CD4-positive, alpha-beta T cell (primary cell): ENCODE results near the gene RETREG1. TPM values are rescaled to one million over a fixed set of nuclear protein-coding genes. Genes with fewer than 3 reads are reported as not detected.

Experiments
- ATAC-seq: fragments of 200-7000 bp; cut with Tn5 transposase; one replicate; pipeline ENCODE4 v1.10.0; 2022; ENCODE audit warnings: mild to moderate bottlenecking; ENCODE audit not compliant: poor library complexity
- CTCF ChIA-PET: fragments of 350-600 bp; sonication (Branson Sonifier 250); formaldehyde crosslinking; loops from one replicate; lab custom pipeline; 2021; ENCODE audit warnings: antibody characterized with exemption, inconsistent platforms; lab: Charles Lee
- POLR2A ChIA-PET: fragments of 350-600 bp; sonication (Branson Sonifier 250); formaldehyde crosslinking; loops from one replicate; lab custom pipeline; 2021; ENCODE audit warnings: antibody characterized with exemption, inconsistent platforms; lab: Charles Lee
- DNase-seq, 14 experiments: peaks; one replicate each; pipeline ENCODE4 v3.0.0-alpha.2; 2013 to 2020; ENCODE audit warnings: mixed read lengths in 2 of 14
- H3K27ac ChIP-seq, 2 donors: one replicate each; pipeline versions ENCODE4 v1.5.1 to v1.7.0; 2013; ENCODE audit warnings: low read length in 2 of 2, low read depth in 1 of 2, mild to moderate bottlenecking in 1 of 2
- H3K27me3 ChIP-seq, 2 experiments: 1 replicate in 1 of 2; 2 replicates in 1 of 2; pipeline versions ENCODE4 v1.6.1 to v1.7.0; 2013; ENCODE audit warnings: low read length in 2 of 2, control low read depth in 1 of 2, mild to moderate bottlenecking in 1 of 2, moderate library complexity in 1 of 2; ENCODE audit not compliant: insufficient read depth in 2 of 2, control insufficient read depth in 1 of 2
- H3K36me3 ChIP-seq: one replicate; pipeline ENCODE4 v1.6.1; 2013; ENCODE audit warnings: low read length, control low read depth; ENCODE audit not compliant: insufficient read depth
- H3K4me1 ChIP-seq: one replicate; pipeline ENCODE4 v1.6.1; 2013; ENCODE audit warnings: low read length, control low read depth; ENCODE audit not compliant: insufficient read depth
- H3K4me3 ChIP-seq: one replicate; pipeline ENCODE4 v1.5.1; 2013; ENCODE audit warnings: mild to moderate bottlenecking, low read length, moderate library complexity
- H3K9me3 ChIP-seq, 2 experiments: 1 replicate in 1 of 2; 2 replicates in 1 of 2; pipeline versions ENCODE4 v1.6.1 to v1.7.0; 2013; ENCODE audit warnings: low read length in 2 of 2, mild to moderate bottlenecking in 2 of 2, control low read depth in 1 of 2, moderate library complexity in 1 of 2; ENCODE audit not compliant: control insufficient read depth in 1 of 2, insufficient read depth in 1 of 2
- H3K27ac Mint-ChIP-seq: one replicate; pipeline ENCODE4 v1.8.0; 2020; ENCODE audit warnings: mixed read lengths
- H3K27me3 Mint-ChIP-seq: one replicate; pipeline ENCODE4 v1.8.0; 2021; ENCODE audit warnings: mixed read lengths
- H3K36me3 Mint-ChIP-seq: one replicate; pipeline ENCODE4 v1.8.0; 2021; ENCODE audit warnings: low read depth, mixed read lengths
- H3K4me1 Mint-ChIP-seq: one replicate; pipeline ENCODE4 v1.8.0; 2021; ENCODE audit warnings: low read depth, mixed read lengths
- H3K4me3 Mint-ChIP-seq: one replicate; pipeline ENCODE4 v1.8.0; 2020; ENCODE audit warnings: mild to moderate bottlenecking, mixed read lengths
- H3K9me3 Mint-ChIP-seq: one replicate; pipeline ENCODE4 v1.8.0; 2020; ENCODE audit warnings: mixed read lengths
- intact Hi-C, 2 experiments: fragments of 100-400 bp; cut with DNase I in 1 of 2; cut with micrococcal nuclease in 1 of 2; formaldehyde crosslinking; loops; one replicate each; pipeline versions ENCODE4 v1.15.1 to v1.9.0; 2023 to 2025; cut with DNase I, micrococcal nuclease
- total RNA-seq, 174 experiments: library from RNA in 2 of 174; stranded (reverse) in 2 of 174; gene quantifications; one replicate each; pipeline ENCODE4 v1.2.3 and lab custom pipeline; 2021 to 2026
- TF ChIP-seq, protein P1 (sequence below): fragments of 200-600 bp; IDR thresholded peaks from one replicate; pipeline ENCODE4 v1.8.0; 2022; ENCODE audit warnings: antibody characterized with exemption, mild to moderate bottlenecking

Gene RETREG1
- total RNA-seq, 2 experiments from 2014 or later, result 68.9 to 69.7 TPM

DNA sequence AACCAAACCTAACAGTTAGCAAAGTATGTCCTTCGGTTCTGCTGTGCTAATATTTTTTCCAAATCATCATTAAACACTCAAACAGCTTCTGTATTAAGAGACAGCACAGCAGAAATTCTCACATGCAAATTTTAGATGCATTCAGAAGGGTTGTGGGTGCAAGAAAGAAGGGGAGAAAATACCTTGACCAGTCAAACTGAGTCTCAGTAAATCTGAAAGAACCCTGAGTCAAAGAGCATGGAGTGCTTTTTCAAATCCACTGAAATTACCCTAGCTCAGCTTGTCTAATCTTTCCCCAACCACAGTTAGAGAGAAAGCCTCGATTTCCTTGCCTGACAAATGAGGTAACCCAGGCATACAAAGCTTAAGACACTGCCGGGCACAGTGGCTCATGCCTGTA is 55.1 kb downstream of the RETREG1 start:
- TF ChIP-seq, protein P1, sequence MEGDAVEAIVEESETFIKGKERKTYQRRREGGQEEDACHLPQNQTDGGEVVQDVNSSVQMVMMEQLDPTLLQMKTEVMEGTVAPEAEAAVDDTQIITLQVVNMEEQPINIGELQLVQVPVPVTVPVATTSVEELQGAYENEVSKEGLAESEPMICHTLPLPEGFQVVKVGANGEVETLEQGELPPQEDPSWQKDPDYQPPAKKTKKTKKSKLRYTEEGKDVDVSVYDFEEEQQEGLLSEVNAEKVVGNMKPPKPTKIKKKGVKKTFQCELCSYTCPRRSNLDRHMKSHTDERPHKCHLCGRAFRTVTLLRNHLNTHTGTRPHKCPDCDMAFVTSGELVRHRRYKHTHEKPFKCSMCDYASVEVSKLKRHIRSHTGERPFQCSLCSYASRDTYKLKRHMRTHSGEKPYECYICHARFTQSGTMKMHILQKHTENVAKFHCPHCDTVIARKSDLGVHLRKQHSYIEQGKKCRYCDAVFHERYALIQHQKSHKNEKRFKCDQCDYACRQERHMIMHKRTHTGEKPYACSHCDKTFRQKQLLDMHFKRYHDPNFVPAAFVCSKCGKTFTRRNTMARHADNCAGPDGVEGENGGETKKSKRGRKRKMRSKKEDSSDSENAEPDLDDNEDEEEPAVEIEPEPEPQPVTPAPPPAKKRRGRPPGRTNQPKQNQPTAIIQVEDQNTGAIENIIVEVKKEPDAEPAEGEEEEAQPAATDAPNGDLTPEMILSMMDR, result no peak
- CTCF ChIA-PET, result no interaction called here
- Histone ChIP-seq H3K4me1 (no peaks in the 10 kb centered on the region), H3K27ac (no peak overlapping the region), H3K27me3 (no peaks in the 10 kb centered on the region), H3K4me3 (no peak overlapping the region), H3K36me3 (peaks cover 22% of the 10 kb centered on the region), H3K9me3 (no peaks in the 10 kb centered on the region)
- intact Hi-C loops, result no loop called here
- H3K27ac Mint-ChIP-seq, result no peak overlapping the region
- no peaks in the 10 kb centered on the region for H3K27me3 Mint-ChIP-seq
- no peak overlapping the region for H3K4me3 Mint-ChIP-seq
- ATAC-seq (no peak), DNase-seq (no peak)
- H3K4me1 Mint-ChIP-seq, result peaks cover 46% of the 10 kb centered on the region
- no peaks in the 10 kb centered on the region for H3K9me3 Mint-ChIP-seq
- POLR2A ChIA-PET, result interaction anchor here (0.6 kb wide), 1 partner anchor 68 kb away, joined by 3 read pairs; no protein-coding TSS in a partner anchor
- peaks cover 66% of the 10 kb centered on the region for H3K36me3 Mint-ChIP-seq

DNA sequence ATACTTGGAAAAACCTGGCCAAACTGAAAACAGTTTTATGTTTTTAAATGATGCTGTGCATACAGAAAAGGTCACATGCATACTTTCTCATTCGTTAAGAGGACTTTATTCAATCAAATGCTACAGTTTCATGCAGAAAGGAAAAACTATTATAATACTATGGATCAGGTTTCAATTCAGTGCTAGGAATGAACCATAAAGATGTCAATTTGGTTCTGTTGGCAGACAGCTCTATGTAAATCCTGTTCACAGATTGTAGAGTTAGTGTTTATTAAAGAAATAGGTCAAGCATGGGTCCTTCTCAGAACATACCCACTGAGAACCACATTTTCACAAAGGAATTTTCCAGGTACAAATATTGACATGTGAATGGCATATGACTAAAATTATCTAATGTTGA is 57.1 kb downstream of the RETREG1 start:
- POLR2A ChIA-PET, result interaction anchor here (0.7 kb wide), 1 partner anchor 57 kb away, joined by 3 read pairs; the partner anchor contains the start of gene RETREG1
- no peaks in the 10 kb centered on the region for H3K9me3 Mint-ChIP-seq
- no peaks in the 10 kb centered on the region for H3K27me3 ChIP-seq
- TF ChIP-seq, protein P1, result no peak
- peaks cover 35% of the 10 kb centered on the region for H3K4me1 Mint-ChIP-seq
- no peaks in the 10 kb centered on the region for H3K9me3 ChIP-seq
- H3K27me3 Mint-ChIP-seq, result no peaks in the 10 kb centered on the region
- peaks cover 18% of the 10 kb centered on the region for H3K36me3 ChIP-seq
- no peak overlapping the region for H3K4me3 ChIP-seq
- ATAC-seq (no peak), DNase-seq (no peak)
- intact Hi-C loops, result loop anchor here (10.0 kb wide), 1 partner anchor 105 kb away; no protein-coding TSS in a partner anchor
- CTCF ChIA-PET, result no interaction called here
- no peaks in the 10 kb centered on the region for H3K4me1 ChIP-seq
- H3K27ac ChIP-seq, result no peak overlapping the region
- no peak overlapping the region for H3K4me3 Mint-ChIP-seq
- H3K36me3 Mint-ChIP-seq, result peaks cover 46% of the 10 kb centered on the region
- H3K27ac Mint-ChIP-seq, result no peak overlapping the region

DNA sequence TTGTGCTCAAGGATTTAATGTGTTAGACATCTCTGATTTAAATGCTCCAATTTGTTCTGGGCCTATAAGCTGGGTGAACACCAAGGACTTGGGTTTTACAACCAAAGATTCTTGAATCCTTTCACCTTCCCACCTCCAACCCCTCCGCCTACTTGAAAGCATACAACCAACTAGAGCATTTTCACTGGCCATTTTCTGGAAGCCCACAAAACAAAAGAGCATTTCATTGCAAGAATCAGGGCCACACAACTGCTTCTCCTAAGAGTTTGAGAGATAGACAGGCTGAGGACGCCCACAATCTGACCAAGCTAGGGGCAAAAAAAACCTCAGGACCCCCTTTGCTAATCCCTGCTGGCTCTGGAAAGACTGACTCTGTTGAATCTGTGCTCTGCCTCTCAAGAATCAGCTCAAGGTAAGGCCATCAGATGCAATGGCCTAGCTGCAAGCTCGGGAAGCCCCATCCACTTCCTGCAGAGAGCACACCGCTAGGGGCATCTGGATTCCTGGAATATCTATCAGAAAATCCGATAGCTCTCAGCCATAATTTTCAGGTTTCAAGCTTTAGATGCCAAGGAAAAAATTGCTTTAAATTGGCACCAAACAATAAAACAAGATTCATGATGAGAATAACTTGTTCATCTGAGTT is 57.7 kb downstream of the RETREG1 start:
- peaks cover 14% of the 10 kb centered on the region for H3K36me3 ChIP-seq
- no peaks in the 10 kb centered on the region for H3K4me1 ChIP-seq
- TF ChIP-seq, protein P1, result no peak
- intact Hi-C loops, result loop anchor here (10.0 kb wide), 1 partner anchor 106 kb away; no protein-coding TSS in a partner anchor
- ChIA-PET CTCF (no interaction called here), POLR2A (interaction anchor here (1.1 kb wide), 1 partner anchor 57 kb away, joined by 3 read pairs; the partner anchor contains the start of gene RETREG1)
- no peak overlapping the region for H3K27ac ChIP-seq
- H3K27me3 ChIP-seq, result no peaks in the 10 kb centered on the region
- H3K4me1 Mint-ChIP-seq, result peaks cover 29% of the 10 kb centered on the region
- H3K9me3 ChIP-seq, result no peaks in the 10 kb centered on the region
- H3K27me3 Mint-ChIP-seq, result no peaks in the 10 kb centered on the region
- peak overlapping the region; percentile 41 for H3K27ac Mint-ChIP-seq
- ATAC-seq (no peak), DNase-seq (no peak)
- H3K36me3 Mint-ChIP-seq, result peaks cover 40% of the 10 kb centered on the region
- no peak overlapping the region for H3K4me3 ChIP-seq
- H3K9me3 Mint-ChIP-seq, result no peaks in the 10 kb centered on the region
- no peak overlapping the region for H3K4me3 Mint-ChIP-seq
